Sigmoid colon (tissue), 4 donors: ENCODE results near the gene CECR2.

ENCODE experiments used
- CTCF ChIP-seq, 4 experiments: fragments of 450-650 bp in 3 of 4; fragments of 200-600 bp in 1 of 4; IDR thresholded peaks; one replicate each; pipeline ENCODE4 v1.5.1; 2016 to 2019; ENCODE audit warnings: antibody characterized with exemption in 4 of 4, mild to moderate bottlenecking in 3 of 4, moderate library complexity in 2 of 4
- EP300 ChIP-seq, 4 donors: sonication (generic); formaldehyde crosslinking; IDR thresholded peaks; one replicate each; pipeline ENCODE4 v1.6.1; 2017; ENCODE audit warnings: antibody characterized with exemption in 4 of 4
- POLR2A ChIP-seq, 2 donors: fragments of 450-650 bp; IDR thresholded peaks; one replicate each; pipeline ENCODE4 v1.6.1; 2016; ENCODE audit warnings: antibody characterized with exemption in 2 of 2, mild to moderate bottlenecking in 2 of 2, moderate library complexity in 2 of 2
- POLR2AphosphoS5 ChIP-seq, 4 donors: sonication (generic); formaldehyde crosslinking; IDR thresholded peaks; one replicate each; pipeline ENCODE4 v1.6.1; 2017; ENCODE audit warnings: antibody characterized with exemption in 4 of 4

- TF ChIP-seq CTCF (IDR thresholded peaks at IDR 0.05) (no peak), POLR2A (IDR thresholded peaks at IDR 0.05) (no peak), POLR2AphosphoS5 (IDR thresholded peaks at IDR 0.05) (no peak), EP300 (IDR thresholded peaks at IDR 0.05) (no peak)
These were observed 19.0 kb downstream of the CECR2 start for GRCh38 chr22:17388235-17388634.
